Stimulated activated CD8-positive, alpha-beta memory T cell treated with anti-CD3 and anti-CD28 coated beads, Interleukin-12 subunit alpha, Interleukin-12 subunit beta, amount 100 ng/mL, for 24 hours (primary cell): Measurements from ENCODE around the gene OBSCN.
"Not testable (repeated sequence)": the region's sequence is repeated elsewhere in the genome, so short reads cannot be mapped to it uniquely, and the experiment has no call there.

Experiments used
- DNase-seq: peaks from one replicate; pipeline ENCODE4 v3.0.0-alpha.2; 2020; ENCODE audit errors: extremely low read depth

OBSCN gene

GRCh38 chr1:228259951-228260350 lies 52.1 kb downstream of the OBSCN start:
- DNase-seq = no peak

- no peak for DNase-seq
Observed at GRCh38 chr1:228261706-228262105, 53.9 kb downstream of the OBSCN start.

GRCh38 chr1:228262475-228262874 lies 54.6 kb downstream of the OBSCN start:
- DNase-seq = no peak

- no peak for DNase-seq
Observed at GRCh38 chr1:228263636-228264035, 55.8 kb downstream of the OBSCN start.

- no peak for DNase-seq
Observed at GRCh38 chr1:228264090-228264829, 56.4 kb downstream of the OBSCN start.

- no peak for DNase-seq
Observed at GRCh38 chr1:228265167-228265566, 57.3 kb downstream of the OBSCN start.

- DNase-seq = no peak
Observed at GRCh38 chr1:228267962-228268880, 60.4 kb downstream of the OBSCN start.

- no peak for DNase-seq
Observed at GRCh38 chr1:228268881-228269265, 61.0 kb downstream of the OBSCN start.

- not testable (repeated sequence) for DNase-seq
Observed at GRCh38 chr1:228269431-228269830, 61.6 kb downstream of the OBSCN start.

- no peak for DNase-seq
Observed at GRCh38 chr1:228270032-228270431, 62.2 kb downstream of the OBSCN start.

- no peak for DNase-seq
Observed at GRCh38 chr1:228271701-228272251, 63.9 kb downstream of the OBSCN start.

GRCh38 chr1:228272331-228272791 lies 64.5 kb downstream of the OBSCN start:
- no peak for DNase-seq

GRCh38 chr1:228272831-228273571 lies 65.2 kb downstream of the OBSCN start:
- no peak for DNase-seq

- no peak for DNase-seq
Observed at GRCh38 chr1:228273720-228274451, 66.0 kb downstream of the OBSCN start.

- DNase-seq = no peak
Observed at GRCh38 chr1:228274452-228275178, 66.8 kb downstream of the OBSCN start.

GRCh38 chr1:228275179-228275429 lies 67.3 kb downstream of the OBSCN start:
- DNase-seq = no peak

- peak; percentile 78 for DNase-seq
Observed at GRCh38 chr1:228275430-228276173, 67.8 kb downstream of the OBSCN start.

- DNase-seq = no peak
Observed at GRCh38 chr1:228276174-228276831, 68.5 kb downstream of the OBSCN start.

GRCh38 chr1:228276901-228277490 lies 69.2 kb downstream of the OBSCN start:
- DNase-seq = no peak
